Measurements from ENCODE around the gene LUZP2.
"Not testable (repeated sequence)": the region's sequence is repeated elsewhere in the genome, so short reads cannot be mapped to it uniquely, and the experiment has no call there.

Gene LUZP2

DNA sequence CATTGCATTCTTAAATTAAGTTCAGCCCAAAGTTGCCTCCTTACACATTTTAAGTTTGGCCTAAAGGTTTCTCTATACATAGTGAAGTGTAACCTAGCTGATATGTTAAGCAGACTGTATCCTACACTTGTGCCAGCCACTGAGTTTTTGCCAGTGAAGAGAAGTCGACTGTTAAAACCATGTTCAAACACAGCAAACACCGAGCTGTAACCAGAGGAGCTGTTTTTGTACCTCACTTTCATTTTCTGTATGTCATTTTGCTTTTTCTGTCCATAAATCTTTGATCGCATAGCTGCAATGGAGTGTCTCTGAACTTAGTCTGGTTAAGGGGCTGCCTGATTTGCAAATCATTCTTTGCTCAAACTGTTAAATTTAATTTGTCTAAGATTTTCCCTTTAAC, 403.7 kb downstream of the LUZP2 start:
- Histone ChIP-seq H3K9me3 (ENCODE audit: control insufficient read depth, low read length) (no peaks in the 10 kb centered on the region), H3K36me3 (ENCODE audit: control insufficient read depth, insufficient read depth, low read length) (no peaks in the 10 kb centered on the region), H3K27ac (ENCODE audit: low read depth, low read length, severe bottlenecking) (no peak overlapping the region), H3K4me3 (ENCODE audit: extremely low read depth, insufficient read depth, low read length, poor library complexity, severe bottlenecking) (no peak overlapping the region), H3K4me1 (ENCODE audit: control insufficient read depth, insufficient read depth, low read length, poor library complexity, severe bottlenecking) (no peaks in the 10 kb centered on the region)
- WGBS, 2 experiments (ENCODE audit: insufficient coverage in 2 of 2), result 90 to 93% methylated on average over 2 to 3 of the region's 3 CpGs

DNA sequence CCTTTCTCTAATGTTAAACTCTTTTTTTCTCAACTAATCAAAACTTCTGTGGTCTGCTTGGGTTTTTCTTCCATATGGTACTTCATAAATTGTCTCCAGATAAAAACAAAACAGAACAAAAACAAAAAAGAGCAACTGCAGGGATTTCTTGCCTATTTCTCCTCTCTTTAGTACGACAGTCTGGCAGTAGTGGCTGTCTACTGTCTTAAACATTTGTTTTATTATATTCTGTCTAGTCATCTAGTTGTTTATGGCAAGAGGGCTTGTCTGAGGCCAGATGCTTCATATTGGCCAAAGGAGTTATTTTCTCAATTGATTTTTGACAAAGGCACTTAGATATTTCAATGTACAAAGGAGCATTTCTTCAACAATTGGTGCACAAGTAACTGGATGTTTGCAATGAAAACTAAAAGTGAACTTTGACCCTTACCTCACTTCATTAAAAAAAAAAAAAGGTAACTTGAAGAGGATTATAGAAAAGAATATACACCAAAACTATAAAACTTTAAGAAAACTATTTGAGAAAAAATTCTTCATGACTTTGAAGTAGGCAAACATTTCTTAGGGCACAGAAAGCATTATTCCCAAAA, 404.2 kb downstream of the LUZP2 start:
- no peak overlapping the region for H3K27ac ChIP-seq (ENCODE audit: low read depth, low read length, severe bottlenecking)
- no peaks in the 10 kb centered on the region for H3K4me1 ChIP-seq (ENCODE audit: control insufficient read depth, insufficient read depth, low read length, poor library complexity, severe bottlenecking)
- no peak overlapping the region for H3K4me3 ChIP-seq (ENCODE audit: extremely low read depth, insufficient read depth, low read length, poor library complexity, severe bottlenecking)
- no peaks in the 10 kb centered on the region for H3K36me3 ChIP-seq (ENCODE audit: control insufficient read depth, insufficient read depth, low read length)
- no peaks in the 10 kb centered on the region for H3K9me3 ChIP-seq (ENCODE audit: control insufficient read depth, low read length)
- WGBS, 2 experiments (ENCODE audit: insufficient coverage in 2 of 2), result no CpG with 5 or more reads among the region's 1 CpG

DNA sequence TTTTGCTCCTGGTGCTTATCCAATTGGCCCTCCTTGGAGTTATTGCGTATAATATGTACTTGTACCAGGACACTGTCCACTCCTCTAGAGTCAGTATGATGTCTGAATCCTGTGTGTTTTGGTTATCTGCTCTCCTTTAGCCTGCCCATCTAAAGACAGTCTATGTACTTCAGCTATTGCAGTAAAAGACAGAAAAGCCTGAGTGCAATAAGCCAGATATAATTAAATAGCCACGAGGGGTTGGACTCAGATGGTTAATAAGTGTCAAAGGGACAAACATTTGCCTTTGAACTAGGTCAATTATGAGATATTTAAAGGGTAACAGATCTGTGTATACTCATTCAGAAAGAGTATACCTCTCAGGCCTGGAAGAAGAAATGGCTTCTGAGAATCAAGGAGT, 406.7 kb downstream of the LUZP2 start:
- Histone ChIP-seq H3K9me3 (ENCODE audit: control insufficient read depth, low read length) (no peaks in the 10 kb centered on the region), H3K4me1 (ENCODE audit: control insufficient read depth, insufficient read depth, low read length, poor library complexity, severe bottlenecking) (no peaks in the 10 kb centered on the region), H3K27ac (ENCODE audit: low read depth, low read length, severe bottlenecking) (no peak overlapping the region), H3K4me3 (ENCODE audit: extremely low read depth, insufficient read depth, low read length, poor library complexity, severe bottlenecking) (no peak overlapping the region), H3K36me3 (ENCODE audit: control insufficient read depth, insufficient read depth, low read length) (no peaks in the 10 kb centered on the region)
- 75 to 83% methylated on average over 1 of the region's 2 CpGs for WGBS, 2 experiments (ENCODE audit: insufficient coverage in 2 of 2)

DNA sequence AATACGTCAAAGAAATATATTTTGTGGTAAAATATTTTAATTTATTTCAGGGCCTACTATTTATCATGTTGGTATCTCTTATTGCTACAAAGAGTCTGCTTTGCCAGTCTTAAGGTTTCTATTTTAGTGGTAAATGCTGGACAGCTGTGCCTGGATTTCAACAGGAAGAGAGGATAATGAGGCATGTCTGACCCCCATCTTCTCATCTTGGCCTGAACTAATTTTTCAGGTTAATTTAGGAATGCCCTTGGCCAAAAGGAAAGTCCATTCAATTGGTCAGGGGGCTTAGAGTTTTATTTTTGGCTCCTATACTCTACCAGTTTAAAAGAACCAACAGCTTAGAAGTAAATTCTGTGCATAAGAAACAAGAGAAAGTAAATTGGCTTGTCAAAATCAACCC, 428.2 kb downstream of the LUZP2 start:
- WGBS, 2 experiments (ENCODE audit: insufficient coverage in 2 of 2), result no CpG with 5 or more reads among the region's 1 CpG
- no peak overlapping the region for H3K4me3 ChIP-seq (ENCODE audit: extremely low read depth, insufficient read depth, low read length, poor library complexity, severe bottlenecking)

DNA sequence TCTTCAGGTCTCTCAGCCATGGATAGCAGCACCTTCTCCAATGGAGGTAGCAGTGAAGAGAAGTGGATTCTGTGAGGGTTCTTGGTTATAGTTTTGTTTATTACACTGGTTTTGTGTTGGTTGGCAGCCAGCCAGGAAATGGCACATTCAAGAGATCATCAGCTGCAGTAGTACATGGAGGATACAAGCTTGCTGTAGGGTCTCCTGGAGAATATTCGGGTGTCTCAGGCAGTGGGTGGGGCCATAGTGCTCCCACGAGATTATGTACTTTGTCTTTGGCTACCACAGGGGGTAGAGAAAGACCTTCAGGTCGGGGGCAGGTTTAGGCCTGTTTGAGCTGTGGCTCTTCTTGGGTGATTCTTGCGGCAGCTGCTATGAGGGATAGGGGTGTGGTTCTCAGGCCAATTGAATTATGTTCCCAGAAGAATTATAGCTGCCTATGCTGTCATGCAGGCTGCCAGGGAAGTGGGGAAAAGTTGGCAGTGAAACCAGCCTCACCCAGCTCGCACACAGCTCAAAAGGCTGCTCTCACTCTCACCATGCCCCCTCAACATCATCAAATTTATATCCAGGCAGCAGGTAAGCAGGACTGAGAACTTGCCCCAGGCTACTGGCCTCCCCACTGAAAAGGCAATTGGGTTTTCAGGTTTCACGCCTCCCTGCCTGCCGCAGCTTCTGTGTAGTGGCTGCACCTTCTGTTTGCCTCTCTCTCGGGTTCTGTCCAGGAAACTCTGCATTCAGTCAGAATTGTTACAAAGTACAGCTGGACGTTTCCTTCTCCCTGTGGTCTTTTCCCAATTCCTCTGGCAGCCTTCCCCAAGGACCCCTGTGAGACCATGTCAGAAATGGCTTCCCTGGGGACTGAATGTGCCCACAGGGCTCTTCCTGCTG, 435.5 kb downstream of the LUZP2 start:
- no peak overlapping the region for H3K27ac ChIP-seq (ENCODE audit: low read depth, low read length, severe bottlenecking)
- WGBS, 2 experiments (ENCODE audit: insufficient coverage in 2 of 2), result 79 to 84% methylated on average over 6 to 9 of the region's 9 CpGs
- no peaks in the 10 kb centered on the region for H3K9me3 ChIP-seq (ENCODE audit: control insufficient read depth, low read length)
- no peaks in the 10 kb centered on the region for H3K36me3 ChIP-seq (ENCODE audit: control insufficient read depth, insufficient read depth, low read length)
- H3K4me1 ChIP-seq (ENCODE audit: control insufficient read depth, insufficient read depth, low read length, poor library complexity, severe bottlenecking), result no peaks in the 10 kb centered on the region
- no peak overlapping the region for H3K4me3 ChIP-seq (ENCODE audit: extremely low read depth, insufficient read depth, low read length, poor library complexity, severe bottlenecking)

More for the DNA sequence above, 428.2 kb downstream of the LUZP2 start:
- no peaks in the 10 kb centered on the region for H3K4me1 ChIP-seq (ENCODE audit: control insufficient read depth, insufficient read depth, low read length, poor library complexity, severe bottlenecking)
- H3K9me3 ChIP-seq (ENCODE audit: control insufficient read depth, low read length), result no peaks in the 10 kb centered on the region
- no peaks in the 10 kb centered on the region for H3K36me3 ChIP-seq (ENCODE audit: control insufficient read depth, insufficient read depth, low read length)
- H3K27ac ChIP-seq (ENCODE audit: low read depth, low read length, severe bottlenecking), result no peak overlapping the region

DNA sequence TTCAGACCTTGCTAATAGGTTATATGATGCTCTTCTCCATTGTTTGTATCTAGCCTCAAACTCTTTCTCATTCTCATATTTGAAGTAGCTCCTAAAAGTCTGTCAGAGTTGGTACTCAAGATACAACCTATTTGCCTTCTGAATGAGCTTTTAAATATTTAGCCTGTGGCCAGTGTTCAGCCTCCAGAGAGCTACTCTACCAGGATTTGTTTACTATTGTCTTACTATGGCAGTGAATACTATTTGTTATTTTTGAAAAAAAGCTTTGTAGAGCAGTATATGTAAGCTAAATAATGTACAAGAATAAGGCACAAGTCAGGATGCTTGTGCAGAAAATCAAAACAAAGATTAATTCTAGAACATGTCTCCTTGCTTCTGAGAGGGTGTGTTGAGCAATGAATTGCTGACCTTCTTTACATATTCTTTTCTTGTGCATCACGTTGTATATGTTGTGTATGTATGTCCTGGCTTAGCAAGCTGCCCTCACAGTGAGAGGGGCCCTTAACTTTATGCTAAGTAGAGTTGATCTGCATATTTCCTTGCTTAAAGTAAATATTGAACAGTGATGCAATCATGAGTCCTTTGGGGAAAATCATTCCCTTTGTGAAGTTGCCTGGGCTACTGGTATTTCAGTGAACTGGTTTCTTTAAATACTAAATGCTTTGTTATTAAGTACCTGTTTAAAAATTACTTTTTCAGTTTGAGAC, 438.0 kb downstream of the LUZP2 start:
- no peaks in the 10 kb centered on the region for H3K9me3 ChIP-seq (ENCODE audit: control insufficient read depth, low read length)
- no peak overlapping the region for H3K27ac ChIP-seq (ENCODE audit: low read depth, low read length, severe bottlenecking)
- H3K4me1 ChIP-seq (ENCODE audit: control insufficient read depth, insufficient read depth, low read length, poor library complexity, severe bottlenecking), result no peaks in the 10 kb centered on the region
- H3K36me3 ChIP-seq (ENCODE audit: control insufficient read depth, insufficient read depth, low read length), result no peaks in the 10 kb centered on the region
- WGBS, 2 experiments (ENCODE audit: insufficient coverage in 2 of 2), result no CpG with 5 or more reads among the region's 1 CpG
- no peak overlapping the region for H3K4me3 ChIP-seq (ENCODE audit: extremely low read depth, insufficient read depth, low read length, poor library complexity, severe bottlenecking)

DNA sequence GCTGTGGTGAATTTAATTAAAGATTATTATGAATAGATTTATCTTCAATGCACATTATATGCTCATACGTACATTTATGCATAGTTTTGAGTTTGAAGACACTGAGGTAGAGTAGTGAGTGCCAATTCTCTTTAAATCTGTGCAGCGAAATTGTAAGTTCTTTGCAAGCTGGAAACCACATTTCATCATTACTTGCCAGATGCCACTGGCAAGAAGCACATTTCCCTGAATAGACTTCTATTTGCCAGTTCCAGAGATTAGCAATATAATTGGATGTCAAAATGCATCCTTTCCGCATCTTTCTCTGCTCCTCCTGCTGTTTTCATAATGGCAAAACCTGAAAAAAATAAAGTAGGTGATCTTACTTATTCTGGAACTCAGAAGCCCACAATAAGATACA, 448.0 kb downstream of the LUZP2 start:
- Histone ChIP-seq H3K4me1 (ENCODE audit: control insufficient read depth, insufficient read depth, low read length, poor library complexity, severe bottlenecking) (no peaks in the 10 kb centered on the region), H3K36me3 (ENCODE audit: control insufficient read depth, insufficient read depth, low read length) (no peaks in the 10 kb centered on the region), H3K27ac (ENCODE audit: low read depth, low read length, severe bottlenecking) (no peak overlapping the region), H3K4me3 (ENCODE audit: extremely low read depth, insufficient read depth, low read length, poor library complexity, severe bottlenecking) (no peak overlapping the region), H3K9me3 (ENCODE audit: control insufficient read depth, low read length) (no peaks in the 10 kb centered on the region)
- WGBS, 2 experiments (ENCODE audit: insufficient coverage in 2 of 2), result 79 to 80% methylated on average over 1 to 3 of the region's 3 CpGs

DNA sequence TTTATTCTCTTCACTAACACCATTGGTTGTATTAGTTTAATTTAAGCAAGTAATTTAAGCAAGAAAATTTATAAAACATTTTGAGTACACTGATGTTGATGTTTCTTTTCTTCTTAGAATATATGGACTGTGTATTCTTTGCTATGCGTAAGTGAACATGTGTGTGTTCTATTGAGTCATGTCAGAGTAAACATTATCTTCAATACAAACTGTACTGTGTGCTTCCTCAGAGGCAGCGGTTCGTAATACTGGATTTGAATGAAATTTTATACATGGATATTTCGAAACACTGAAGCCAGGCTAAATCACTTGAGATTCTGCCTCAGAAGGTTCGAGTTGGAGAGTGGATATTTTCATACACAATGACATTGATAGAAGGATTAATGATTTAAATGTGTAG, 452.6 kb downstream of the LUZP2 start:
- Histone ChIP-seq H3K9me3 (ENCODE audit: control insufficient read depth, low read length) (no peaks in the 10 kb centered on the region), H3K27ac (ENCODE audit: low read depth, low read length, severe bottlenecking) (no peak overlapping the region), H3K36me3 (ENCODE audit: control insufficient read depth, insufficient read depth, low read length) (no peaks in the 10 kb centered on the region), H3K4me1 (ENCODE audit: control insufficient read depth, insufficient read depth, low read length, poor library complexity, severe bottlenecking) (no peaks in the 10 kb centered on the region), H3K4me3 (ENCODE audit: extremely low read depth, insufficient read depth, low read length, poor library complexity, severe bottlenecking) (no peak overlapping the region)
- 67 to 100% methylated on average over 1 to 2 of the region's 5 CpGs for WGBS, 2 experiments (ENCODE audit: insufficient coverage in 2 of 2)

DNA sequence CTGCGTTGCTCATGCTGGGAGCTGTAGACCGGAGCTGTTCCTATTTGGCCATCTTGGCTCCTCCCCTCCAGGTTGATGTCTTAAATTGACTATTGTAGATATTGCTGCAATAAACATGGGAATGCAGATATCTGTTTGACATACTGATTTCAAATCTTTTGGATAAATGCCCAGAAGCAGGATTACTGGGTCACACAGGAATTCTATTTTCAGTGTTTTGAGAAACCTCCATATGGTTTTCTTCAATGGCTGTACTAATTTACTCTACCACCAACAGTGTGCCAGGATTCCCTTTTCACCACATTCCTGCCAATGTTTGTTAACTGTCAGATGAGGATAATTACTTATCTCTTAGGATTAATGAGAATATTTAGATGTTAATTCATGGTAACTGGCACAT, 467.0 kb downstream of the LUZP2 start:
- Histone ChIP-seq H3K4me1 (ENCODE audit: control insufficient read depth, insufficient read depth, low read length, poor library complexity, severe bottlenecking) (no peaks in the 10 kb centered on the region), H3K9me3 (ENCODE audit: control insufficient read depth, low read length) (no peaks in the 10 kb centered on the region), H3K36me3 (ENCODE audit: control insufficient read depth, insufficient read depth, low read length) (no peaks in the 10 kb centered on the region), H3K4me3 (ENCODE audit: extremely low read depth, insufficient read depth, low read length, poor library complexity, severe bottlenecking) (no peak overlapping the region), H3K27ac (ENCODE audit: low read depth, low read length, severe bottlenecking) (no peak overlapping the region)
- whole genome bisulfite sequencing, 2 experiments (ENCODE audit: insufficient coverage in 2 of 2), result no CpG with 5 or more reads among the region's 2 CpGs

DNA sequence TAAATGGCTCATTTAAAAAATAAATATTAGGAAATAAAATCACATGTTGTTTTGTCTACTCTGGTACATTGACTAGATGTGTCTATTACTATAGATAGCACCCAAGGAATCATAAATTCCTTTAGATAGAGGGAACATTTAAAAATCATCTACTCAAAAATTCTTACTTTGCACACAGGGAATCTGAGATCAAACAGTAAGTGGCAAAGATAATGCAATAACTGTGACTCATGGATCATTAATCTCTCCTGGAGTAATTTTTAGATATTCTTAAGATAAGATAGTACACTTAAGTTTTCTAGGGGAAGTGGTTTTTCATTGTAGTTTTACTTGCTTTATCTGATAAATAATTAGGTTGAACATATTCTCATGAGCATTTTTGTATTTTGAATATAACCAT, 468.9 kb downstream of the LUZP2 start:
- no peaks in the 10 kb centered on the region for H3K36me3 ChIP-seq (ENCODE audit: control insufficient read depth, insufficient read depth, low read length)

DNA sequence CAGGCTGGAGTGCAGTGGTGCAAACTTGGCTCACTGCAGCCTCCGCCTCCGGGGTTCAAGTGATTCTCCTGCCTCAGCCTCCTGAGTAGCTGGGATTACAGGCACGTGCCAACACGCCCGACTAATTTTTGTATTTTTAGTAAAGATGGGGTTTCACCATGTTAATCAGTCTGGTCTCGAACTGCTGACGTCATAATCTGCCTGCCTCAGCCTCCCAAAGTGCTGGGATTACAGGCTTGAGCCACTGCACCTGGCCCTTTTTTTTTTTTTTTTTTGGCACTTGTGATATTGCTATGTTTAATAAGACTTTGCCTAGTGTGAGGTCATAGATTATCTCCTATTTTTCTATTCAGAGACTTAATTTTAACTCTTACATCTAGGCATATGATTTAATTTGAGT, 497.1 kb downstream of the LUZP2 start:
- not testable (repeated sequence) for H3K36me3 ChIP-seq (ENCODE audit: control insufficient read depth, insufficient read depth, low read length); H3K4me1 ChIP-seq (ENCODE audit: control insufficient read depth, insufficient read depth, low read length, poor library complexity, severe bottlenecking); H3K27ac ChIP-seq (ENCODE audit: low read depth, low read length, severe bottlenecking); H3K4me3 ChIP-seq (ENCODE audit: extremely low read depth, insufficient read depth, low read length, poor library complexity, severe bottlenecking); H3K9me3 ChIP-seq (ENCODE audit: control insufficient read depth, low read length)
- 80% methylated on average over 4 of the region's 7 CpGs; no CpG with 5 or more reads in 1 of the 2 experiments for whole genome bisulfite sequencing, 2 experiments (ENCODE audit: insufficient coverage in 2 of 2)

More for the DNA sequence above, 468.9 kb downstream of the LUZP2 start:
- Histone ChIP-seq H3K9me3 (ENCODE audit: control insufficient read depth, low read length) (no peaks in the 10 kb centered on the region), H3K4me1 (ENCODE audit: control insufficient read depth, insufficient read depth, low read length, poor library complexity, severe bottlenecking) (no peaks in the 10 kb centered on the region), H3K4me3 (ENCODE audit: extremely low read depth, insufficient read depth, low read length, poor library complexity, severe bottlenecking) (no peak overlapping the region), H3K27ac (ENCODE audit: low read depth, low read length, severe bottlenecking) (no peak overlapping the region)

All from mesodermal cell (in vitro differentiated cells).